Keratinocyte (primary cell): ENCODE measurements around the gene OR6M1. TPM values are rescaled to one million over a fixed set of nuclear protein-coding genes. Genes with fewer than 3 reads are reported as not detected.

Source experiments
- DNase-seq: peaks from one replicate; pipeline ENCODE4 v3.0.0-alpha.2; 2011; ENCODE audit warnings: low read depth, missing footprints, low spot score
- FAIRE-seq: peaks from 2 replicates; lab custom pipeline; 2011; peaks lifted over from hg19 to GRCh38; lab: Jason Lieb, UNC
- H2AFZ ChIP-seq: 2 replicates; pipeline ENCODE4 v1.6.0; 2012; ENCODE audit warnings: low read length, control low read depth, inconsistent platforms; ENCODE audit not compliant: control insufficient read depth
- H3K27ac ChIP-seq: 2 replicates; pipeline ENCODE4 v1.5.1; 2011; ENCODE audit warnings: low read length; ENCODE audit not compliant: control insufficient read depth, insufficient read depth
- H3K27me3 ChIP-seq: 3 replicates; pipeline ENCODE4 v1.6.0; 2011; ENCODE audit warnings: low read length; ENCODE audit not compliant: control insufficient read depth, insufficient read depth; ENCODE audit errors: extremely low read depth
- H3K36me3 ChIP-seq, 2 experiments: 2 replicates in 1 of 2; 3 replicates in 1 of 2; pipeline ENCODE4 v1.5.1; 2011; ENCODE audit warnings: low read length in 2 of 2, mild to moderate bottlenecking in 1 of 2; ENCODE audit not compliant: control insufficient read depth in 2 of 2, insufficient read depth in 2 of 2; ENCODE audit errors: extremely low read depth in 1 of 2
- H3K4me1 ChIP-seq: 3 replicates; pipeline ENCODE4 v1.5.1; 2011; ENCODE audit warnings: low read length; ENCODE audit not compliant: control insufficient read depth, insufficient read depth; ENCODE audit errors: extremely low read depth
- H3K4me2 ChIP-seq: 3 replicates; pipeline ENCODE4 v1.6.0; 2011; ENCODE audit warnings: low read depth, low read length; ENCODE audit not compliant: control insufficient read depth, insufficient read depth; ENCODE audit errors: extremely low read depth
- H3K4me3 ChIP-seq, 3 experiments: fragments of 200-600 bp in 1 of 3; sonication (generic) in 1 of 3; 2 replicates in 2 of 3; 3 replicates in 1 of 3; pipeline ENCODE4 v1.5.1; 2011 to 2016; ENCODE audit warnings: low read length in 3 of 3, mild to moderate bottlenecking in 3 of 3, control low read depth in 2 of 3, inconsistent platforms in 1 of 3, low read depth in 1 of 3, mixed read lengths in 1 of 3, mixed run types in 1 of 3, moderate library complexity in 1 of 3; ENCODE audit not compliant: control insufficient read depth in 2 of 3, insufficient read depth in 2 of 3; ENCODE audit errors: extremely low read depth in 1 of 3
- H3K79me2 ChIP-seq: 2 replicates; pipeline ENCODE4 v1.6.0; 2012; ENCODE audit warnings: low read length; ENCODE audit not compliant: control insufficient read depth, insufficient read depth
- H3K9ac ChIP-seq: 3 replicates; pipeline ENCODE4 v1.6.0; 2011; ENCODE audit warnings: low read length; ENCODE audit not compliant: control insufficient read depth, insufficient read depth; ENCODE audit errors: extremely low read depth
- H3K9me1 ChIP-seq: 3 replicates; pipeline ENCODE4 v1.6.0; 2011; ENCODE audit warnings: low read length; ENCODE audit not compliant: control insufficient read depth, insufficient read depth; ENCODE audit errors: extremely low read depth
- H3K9me3 ChIP-seq: 2 replicates; pipeline ENCODE4 v1.5.1; 2012; ENCODE audit warnings: low read depth, low read length; ENCODE audit not compliant: control insufficient read depth
- H4K20me1 ChIP-seq: 3 replicates; pipeline ENCODE4 v1.6.0; 2011; ENCODE audit warnings: low read length; ENCODE audit not compliant: control insufficient read depth, insufficient read depth; ENCODE audit errors: extremely low read depth
- CTCF ChIP-seq, 3 experiments: IDR thresholded peaks in 1 of 3; conservative IDR thresholded peaks in 1 of 3; optimal IDR thresholded peaks in 1 of 3; 2 replicates in 2 of 3; 3 replicates in 1 of 3; pipeline versions ENCODE3 to v1.5.1; 2011; ENCODE audit warnings: low read length in 3 of 3, mild to moderate bottlenecking in 3 of 3, moderate library complexity in 2 of 3, control low read depth in 1 of 3, inconsistent platforms in 1 of 3; ENCODE audit not compliant: insufficient read depth in 2 of 3; ENCODE audit errors: extremely low read depth in 1 of 3
- EZH2 ChIP-seq: IDR thresholded peaks from one replicate; pipeline ENCODE4 v1.6.1; 2012; ENCODE audit warnings: inconsistent platforms, mild to moderate bottlenecking, low read length, moderate library complexity
- dilution Hi-C: fragments of 300-500 bp; cut with MboI; formaldehyde crosslinking; loops from one replicate; pipeline ENCODE4 v1.7.0; 2020; ENCODE audit warnings: low sequenced_read_pairs; ENCODE audit not compliant: extremely low pct_ligation_motif_present
- polyA plus RNA-seq, 5 experiments: library from polyadenylated mRNA; depleted of rRNA in 3 of 5; stranded (reverse) in 3 of 5; stranded (forward) in 1 of 5; unstranded in 1 of 5; fragments of >200 nt; gene quantifications; 1 replicate in 1 of 5; 2 replicates in 3 of 5; 3 replicates in 1 of 5; pipeline versions ENCODE4 v1.2.1 to v1.2.3, GENCODE V29; 2011 to 2012; ENCODE audit warnings: missing spikeins in 2 of 5, low read depth in 1 of 5, low replicate concordance in 1 of 5

OR6M1 gene
- polyA plus RNA-seq, 1 donor (not counting 4 experiments of a cell fraction or from before 2014, with no cell fraction given), result not detected

GRCh38 chr11:123799438-123799837 lies 6.7 kb downstream of the OR6M1 start:
- Histone ChIP-seq H3K27ac (no peak overlapping the region), H3K9me3 (no peaks in the 10 kb centered on the region), H3K79me2 (no peaks in the 10 kb centered on the region), H3K4me2 (no peak overlapping the region), H3K27me3 (no peaks in the 10 kb centered on the region), H3K4me3 (no peak overlapping the region), H3K9me1 (no peaks in the 10 kb centered on the region), H4K20me1 (no peaks in the 10 kb centered on the region), H3K4me1 (no peaks in the 10 kb centered on the region), H3K9ac (no peak overlapping the region), H2AFZ (no peak overlapping the region), H3K36me3 (no peaks in the 10 kb centered on the region)
- dilution Hi-C loops, result no loop called here
- no peak for DNase-seq
- FAIRE-seq, result no peak
- no peak for TF ChIP-seq CTCF (optimal IDR thresholded peaks at IDR 0.05 in 1 of 3, IDR thresholded peaks at IDR 0.05 in 1 of 3, conservative IDR thresholded peaks at IDR 0.05 in 1 of 3; ENCODE audit: extremely low read depth in 1 of 3, insufficient read depth in 2 of 3, low read length in 3 of 3)
- no peak for TF ChIP-seq EZH2

- H3K9ac ChIP-seq, result no peak overlapping the region
- no peak for FAIRE-seq
- H3K27me3 ChIP-seq, result no peaks in the 10 kb centered on the region
- no peak for DNase-seq
- H3K4me3 ChIP-seq, result no peak overlapping the region
- TF ChIP-seq CTCF (optimal IDR thresholded peaks at IDR 0.05 in 1 of 3, IDR thresholded peaks at IDR 0.05 in 1 of 3, conservative IDR thresholded peaks at IDR 0.05 in 1 of 3; ENCODE audit: extremely low read depth in 1 of 3, insufficient read depth in 2 of 3, low read length in 3 of 3) (no peak), EZH2 (no peak)
- no peaks in the 10 kb centered on the region for H3K9me3 ChIP-seq
- H3K4me2 ChIP-seq, result no peak overlapping the region
- H2AFZ ChIP-seq, result no peak overlapping the region
- H3K27ac ChIP-seq, result no peak overlapping the region
- no peaks in the 10 kb centered on the region for H4K20me1 ChIP-seq
- H3K4me1 ChIP-seq, result no peaks in the 10 kb centered on the region
- dilution Hi-C loops, result no loop called here
- H3K9me1 ChIP-seq, result no peaks in the 10 kb centered on the region
- H3K36me3 ChIP-seq, result no peaks in the 10 kb centered on the region
- H3K79me2 ChIP-seq, result no peaks in the 10 kb centered on the region
Measured at GRCh38 chr11:123798513-123799252, 7.5 kb downstream of the OR6M1 start.
